HUDEP-2 (cell line): ENCODE measurements around the gene TJP1.
"Not testable (repeated sequence)": the region's sequence is repeated elsewhere in the genome, so short reads cannot be mapped to it uniquely, and the experiment has no call there.

Experiments used
- DNase-seq, 76 experiments: peaks; one replicate each; lab custom pipeline; 2025; ENCODE audit not compliant: unreplicated experiment in 76 of 76; lab: John Stamatoyannopoulos, UW

The TJP1 gene

DNA sequence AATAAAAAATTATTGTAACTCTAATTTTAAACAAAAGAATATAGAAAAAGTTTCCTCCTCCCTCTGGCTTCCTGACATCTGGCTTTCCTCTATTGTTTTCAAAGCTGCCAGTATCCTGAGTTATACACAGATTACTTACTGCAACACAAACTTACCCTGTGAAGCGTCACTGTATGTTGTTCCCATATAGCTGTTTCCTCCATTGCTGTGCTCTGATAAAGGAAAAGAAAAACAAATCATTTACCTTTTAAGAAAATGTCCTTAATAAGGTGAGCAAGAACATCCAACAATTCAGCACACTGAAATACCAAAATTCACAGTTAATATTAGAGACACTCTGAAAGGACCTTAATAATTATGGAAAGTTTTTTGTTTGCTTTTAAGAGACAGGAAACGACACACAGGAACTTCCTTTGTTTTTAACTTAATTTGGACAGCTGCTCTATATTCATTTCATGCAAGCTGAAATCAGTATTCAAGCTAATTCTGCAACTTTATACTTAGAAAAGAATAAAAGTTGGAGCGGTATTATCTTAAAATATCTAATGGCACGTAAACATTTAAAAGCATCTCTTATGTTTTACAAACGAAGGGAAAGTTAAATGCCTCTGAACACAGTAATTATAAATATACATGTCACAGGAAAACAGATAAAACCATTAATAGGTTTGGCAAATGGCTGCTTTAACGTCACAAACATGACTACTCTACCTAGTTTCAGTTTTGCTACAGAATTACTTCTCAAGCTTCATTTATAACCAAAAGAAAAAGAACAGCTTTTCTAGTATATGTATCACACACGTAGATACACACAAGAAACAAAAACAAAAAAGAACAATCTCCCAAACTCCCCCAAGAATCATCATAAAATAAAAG, 21.5 kb downstream of the TJP1 start:
- DNase-seq = no peak

DNA sequence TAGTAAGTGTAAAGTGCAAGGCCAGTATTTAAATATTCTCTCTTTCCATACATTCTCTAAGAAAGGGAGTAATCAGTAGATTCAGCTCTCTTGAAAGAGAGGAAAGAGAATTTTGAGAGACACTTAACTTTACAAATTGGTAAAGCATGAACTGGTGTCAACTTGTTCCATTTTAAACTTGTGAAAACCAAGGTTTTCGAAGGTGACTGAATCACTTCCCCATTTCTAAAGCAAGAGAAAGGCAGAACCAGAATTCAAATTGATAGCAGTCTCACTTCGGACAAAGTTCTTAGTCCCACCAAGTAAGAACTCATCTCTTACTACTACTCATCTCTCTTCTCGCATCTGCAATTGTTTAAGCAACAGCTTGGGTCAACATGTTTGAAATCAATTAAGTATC, 22.4 kb downstream of the TJP1 start:
- DNase-seq = no peak

DNA sequence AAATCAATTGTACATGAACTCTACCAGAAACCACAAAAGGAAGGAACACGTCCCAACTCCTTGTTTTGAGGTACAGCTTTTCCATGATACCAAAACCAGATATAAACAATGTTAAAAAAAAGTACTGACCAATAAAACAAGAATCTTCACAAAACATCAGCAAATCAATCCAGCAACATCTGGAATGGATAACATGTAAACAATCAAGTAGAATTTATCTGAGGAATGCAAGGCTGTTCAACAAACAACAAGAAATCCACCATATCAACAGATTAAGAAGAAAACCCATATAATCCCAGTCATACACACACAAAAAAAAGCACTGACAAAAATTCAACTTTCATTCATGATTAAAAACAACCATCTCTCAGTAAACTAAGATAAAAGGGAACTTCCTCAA, 26.7 kb downstream of the TJP1 start:
- no peak for DNase-seq

DNA sequence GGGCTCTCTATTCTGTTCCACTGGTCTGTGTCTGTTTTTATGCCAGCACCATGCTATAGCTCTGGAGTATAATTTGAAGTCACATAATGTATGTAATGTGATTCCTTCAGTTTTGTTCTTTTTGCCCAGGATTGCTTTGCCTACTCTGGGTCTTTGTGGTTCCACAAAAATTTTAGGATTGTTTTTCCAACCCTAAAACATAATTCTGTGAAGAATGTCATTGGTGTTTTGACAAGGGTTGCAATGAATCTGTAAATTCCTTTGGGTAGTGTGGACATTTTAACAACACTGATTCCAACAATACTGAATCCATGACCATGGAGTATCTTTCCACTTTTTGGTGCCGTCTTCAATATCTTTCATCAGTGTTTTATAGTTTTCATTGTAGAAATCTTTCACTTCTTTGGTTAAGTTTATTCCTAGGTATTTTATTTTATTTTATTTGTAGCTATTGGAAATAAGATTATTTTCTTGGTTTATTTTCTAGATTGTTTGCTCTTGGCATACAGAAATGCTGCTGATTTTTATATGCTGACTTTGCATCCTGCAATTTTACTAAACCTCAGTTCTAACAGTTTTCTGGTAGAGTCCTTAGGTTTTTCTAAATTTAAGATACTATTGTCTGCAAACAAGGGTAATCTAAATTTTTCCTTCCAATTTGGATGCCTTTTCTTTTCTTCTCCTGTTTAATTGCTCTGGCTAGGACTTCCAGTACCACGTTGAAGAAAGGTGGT, 29.7 kb downstream of the TJP1 start:
- no peak for DNase-seq

DNA sequence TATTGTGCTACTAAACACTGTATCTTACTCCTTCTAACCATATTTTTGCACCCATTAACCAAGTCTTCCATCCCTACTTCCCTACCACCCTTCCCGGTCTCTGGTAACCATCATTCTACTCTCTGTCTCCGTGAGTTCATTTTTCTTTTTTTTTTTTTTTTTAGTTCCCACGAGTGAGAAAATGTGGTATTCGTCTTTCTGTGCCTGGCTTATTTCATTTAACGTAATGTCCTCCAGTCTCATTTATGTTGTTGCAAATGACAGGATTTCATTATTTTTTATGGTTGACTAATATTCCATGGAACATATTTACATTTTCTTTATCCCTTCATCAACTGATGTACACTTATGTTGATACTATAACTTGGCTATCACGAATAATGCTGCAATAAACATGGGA, 31.7 kb downstream of the TJP1 start:
- no peak for DNase-seq

DNA sequence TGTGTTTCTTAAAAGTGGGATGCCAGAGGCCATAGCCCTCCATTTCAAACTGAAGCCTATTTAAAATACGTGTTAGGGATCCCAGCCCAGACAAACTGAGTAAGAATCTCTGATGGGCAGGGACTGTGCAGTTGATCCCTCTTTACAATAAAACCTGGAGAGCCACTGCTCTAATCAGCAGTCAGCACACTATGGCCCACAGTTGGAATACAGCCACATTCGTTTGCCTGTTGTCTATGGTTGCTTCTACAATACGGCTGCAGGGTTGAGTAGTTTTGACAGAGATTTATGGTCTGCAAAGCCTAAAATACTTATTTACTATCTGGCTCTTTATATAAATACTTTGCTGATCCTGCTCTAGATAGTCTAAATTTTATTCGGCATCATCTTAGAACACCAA, 32.4 kb downstream of the TJP1 start:
- peak in 37 of 76 experiments; percentile 1 to 62 (median 22) for DNase-seq

DNA sequence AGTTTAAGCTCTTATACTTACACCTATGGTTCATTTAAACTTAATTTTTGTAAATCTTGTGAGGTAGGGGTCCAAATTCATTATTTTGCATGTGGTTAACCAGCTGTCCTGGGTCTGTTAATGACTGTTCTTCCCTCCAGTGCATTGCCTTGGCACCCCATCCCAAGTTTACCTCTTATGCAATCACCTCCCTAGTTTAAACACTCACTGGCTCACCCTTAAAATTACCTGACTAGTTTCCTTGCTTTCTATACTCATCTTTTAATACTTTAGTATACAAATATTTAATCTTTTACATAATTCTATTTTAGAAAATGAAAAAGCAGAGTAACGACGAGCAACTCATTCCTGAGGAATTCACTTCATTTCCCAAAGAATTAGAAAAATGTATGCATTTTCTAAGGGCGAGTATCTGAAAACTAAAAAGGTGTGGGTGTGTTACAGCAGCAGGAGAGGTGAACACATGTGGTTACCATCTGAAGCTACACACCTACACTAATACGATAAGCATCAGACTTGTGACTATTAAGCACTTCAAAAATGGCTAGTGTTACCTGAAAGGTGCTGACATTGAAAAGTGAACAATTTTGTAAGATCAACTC, 33.7 kb downstream of the TJP1 start:
- DNase-seq = no peak

DNA sequence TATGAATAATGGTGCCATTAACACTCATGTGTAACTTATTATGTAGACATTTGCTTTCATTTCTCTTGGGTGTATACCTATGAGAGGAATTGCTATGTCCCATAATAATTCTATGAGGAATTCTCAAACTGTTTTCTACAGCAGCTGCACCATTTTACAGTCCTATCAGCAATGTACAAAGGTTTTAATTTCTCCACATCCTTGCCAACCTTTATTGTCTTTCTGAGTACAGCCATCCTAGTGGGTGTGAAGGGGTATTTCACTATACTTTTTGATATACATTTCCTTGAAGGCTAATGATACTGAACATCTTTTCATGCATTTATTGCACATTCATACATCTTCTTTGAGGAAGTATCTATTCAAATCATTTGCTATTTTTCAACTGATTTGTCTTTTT, 34.5 kb downstream of the TJP1 start:
- DNase-seq = no peak

DNA sequence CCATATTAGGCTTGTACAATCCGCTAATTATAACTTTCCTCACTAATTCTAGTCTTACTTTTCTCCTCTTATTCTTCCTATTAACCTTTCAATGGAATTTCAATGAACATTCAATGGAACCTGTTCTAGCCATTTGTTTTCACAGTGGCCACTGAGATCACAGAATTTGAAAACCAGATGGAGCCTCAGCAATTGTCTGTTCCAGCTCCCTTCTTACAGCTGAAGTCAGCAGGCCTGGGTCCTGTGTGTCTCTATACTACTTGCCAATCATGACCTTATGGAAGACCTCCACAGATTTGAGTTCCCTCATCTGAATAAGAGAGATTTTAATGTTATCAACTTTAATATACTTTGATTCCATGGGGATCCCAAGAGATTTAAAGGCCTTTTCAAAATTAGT, 36.6 kb downstream of the TJP1 start:
- DNase-seq = no peak

DNA sequence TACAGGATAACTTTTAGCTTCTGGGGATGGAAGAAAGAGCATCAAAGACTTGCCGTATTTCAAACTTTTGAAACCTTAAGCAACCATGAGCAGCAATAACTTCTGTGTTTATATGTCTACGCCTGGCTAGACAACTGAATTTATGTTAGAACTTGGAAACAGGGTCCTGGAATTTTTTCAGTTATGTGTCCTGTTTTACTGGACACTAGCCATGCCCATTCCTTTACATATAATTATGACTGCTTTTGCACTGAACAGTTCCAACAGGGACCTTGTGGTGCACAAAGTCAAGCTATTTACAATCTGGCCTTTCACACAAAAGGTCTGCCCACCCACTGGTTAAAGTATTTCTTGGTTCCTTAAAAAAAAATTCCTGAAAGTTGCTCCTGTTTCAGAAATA, 37.1 kb downstream of the TJP1 start:
- no peak for DNase-seq

DNA sequence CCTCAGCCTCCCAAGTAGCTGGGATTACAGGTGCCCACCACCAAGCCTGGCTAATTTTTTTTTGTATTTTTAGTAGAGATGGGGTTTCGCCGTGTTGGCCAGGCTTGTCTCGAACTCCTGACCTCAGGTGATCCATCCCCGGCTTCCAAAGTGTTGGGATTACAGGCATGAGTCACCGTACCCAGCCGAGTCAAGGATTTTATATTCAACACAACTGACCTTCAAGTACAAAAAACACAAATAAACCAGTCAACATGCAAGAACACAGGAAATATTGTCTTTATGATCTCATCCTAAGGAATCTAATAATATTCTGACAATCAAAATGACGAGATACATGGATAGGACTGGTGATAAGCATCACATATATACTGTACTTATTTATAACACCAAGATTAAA, 37.9 kb downstream of the TJP1 start:
- DNase-seq = no peak

DNA sequence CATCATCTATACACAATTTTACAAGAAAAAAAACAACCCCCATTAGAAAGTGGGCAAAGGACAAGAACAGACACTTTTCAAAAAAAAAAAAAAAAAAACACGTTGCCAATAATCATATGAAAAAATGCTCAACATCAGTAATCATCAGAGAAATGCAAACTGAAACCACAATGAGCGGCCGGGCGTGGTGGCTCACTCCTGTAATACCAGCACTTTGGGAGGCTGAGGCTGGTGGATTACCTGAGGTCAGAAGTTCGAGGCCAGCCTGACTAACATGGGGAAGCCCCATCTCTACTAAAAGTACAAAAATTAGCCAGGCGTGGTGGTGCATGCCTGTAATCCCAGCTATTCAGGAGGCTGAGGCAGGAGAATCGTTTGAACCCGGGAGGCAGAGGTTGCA, 39.5 kb downstream of the TJP1 start:
- DNase-seq = not testable (repeated sequence)

DNA sequence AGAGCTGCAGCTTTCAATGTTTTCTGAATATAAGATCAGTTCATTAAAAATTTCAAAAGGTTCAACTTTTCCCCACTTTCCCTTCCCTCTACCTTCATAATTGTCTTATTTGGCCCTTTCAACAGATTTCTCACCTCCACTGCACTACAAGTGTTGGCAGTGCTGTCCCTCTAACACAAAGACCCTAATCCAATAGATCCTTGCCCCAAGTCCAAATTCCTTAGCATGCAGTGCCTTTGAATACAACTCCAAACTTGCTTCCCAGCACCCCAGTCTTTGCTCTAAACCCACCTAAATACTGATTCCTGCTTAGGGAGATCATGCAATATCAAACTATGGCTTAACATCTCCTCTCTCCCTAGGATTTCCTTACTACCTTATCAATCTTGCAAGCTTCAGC, 43.9 kb downstream of the TJP1 start:
- DNase-seq = no peak

DNA sequence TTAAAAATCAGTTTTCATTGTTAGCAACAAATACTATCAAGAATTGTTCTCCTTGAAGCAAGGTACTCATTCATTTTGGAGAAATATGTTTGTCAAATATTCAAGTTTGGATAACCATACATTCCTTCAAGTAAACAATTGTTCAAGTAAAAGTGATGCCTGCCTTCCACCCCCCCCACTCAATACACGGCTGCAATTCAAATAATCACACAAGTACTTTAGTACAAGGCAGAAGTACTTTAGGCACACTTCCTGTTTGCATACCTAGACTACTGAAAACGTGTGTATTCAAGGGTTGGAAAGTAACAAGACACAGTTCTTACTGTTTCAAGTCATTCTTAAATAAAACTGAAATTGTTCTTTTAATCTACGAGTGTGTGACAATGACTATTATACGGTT, 45.4 kb downstream of the TJP1 start:
- no peak for DNase-seq

DNA sequence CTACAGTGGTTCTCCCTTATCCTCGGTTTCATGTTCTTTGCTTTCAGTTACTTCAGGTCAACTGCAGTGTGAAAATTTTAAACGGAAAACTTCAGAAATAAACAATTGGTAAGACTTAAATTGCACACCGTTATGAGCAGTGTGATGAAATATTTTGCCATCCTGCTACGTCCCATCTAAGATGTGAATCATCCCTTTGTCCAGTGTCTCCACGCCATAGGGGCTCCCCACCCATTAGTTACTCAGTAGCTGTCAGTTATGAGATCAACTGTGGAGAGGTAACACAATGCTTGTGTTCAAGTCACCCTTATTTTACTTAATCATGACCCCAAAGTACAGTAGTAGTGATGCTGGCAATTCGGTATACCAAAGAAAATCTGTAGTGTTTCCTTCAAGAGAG, 47.4 kb downstream of the TJP1 start:
- DNase-seq = no peak

DNA sequence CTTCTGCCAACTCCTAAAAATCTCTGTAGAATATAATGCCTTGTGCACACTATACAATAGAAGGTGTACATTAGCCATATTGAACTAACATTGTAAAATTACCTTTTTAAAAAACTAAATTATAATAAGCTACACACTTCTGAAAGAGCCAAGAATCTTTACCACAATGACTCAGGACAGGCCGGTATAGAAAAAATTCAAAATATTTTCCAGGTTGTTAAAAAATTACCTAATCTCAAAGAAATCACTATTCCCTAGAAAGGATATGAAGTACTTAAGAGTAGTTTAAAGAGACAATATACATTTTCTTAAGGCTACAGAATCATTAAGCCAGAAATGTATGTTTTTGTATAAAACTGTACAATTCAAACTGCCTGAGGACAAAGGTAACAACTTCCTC, 48.5 kb downstream of the TJP1 start:
- no peak for DNase-seq

DNA sequence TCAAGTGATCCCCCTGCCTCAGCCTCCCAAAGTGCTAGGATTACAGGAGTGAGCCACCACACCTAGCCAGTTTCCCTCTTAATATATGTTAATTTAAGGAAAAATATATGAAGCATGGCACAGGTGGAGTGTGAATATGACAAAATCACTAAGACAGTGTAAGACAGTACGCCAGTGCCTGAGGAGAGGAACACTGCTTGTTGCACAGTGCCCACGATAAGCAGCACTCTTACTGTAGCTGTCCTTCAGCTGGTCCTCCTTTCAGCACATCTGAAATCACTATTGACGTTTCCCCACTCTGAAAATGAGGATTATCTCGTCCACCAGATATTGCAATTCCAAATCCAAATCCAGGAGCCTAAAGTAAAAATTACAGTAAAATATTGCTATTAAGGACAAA, 49.3 kb downstream of the TJP1 start:
- no peak for DNase-seq

DNA sequence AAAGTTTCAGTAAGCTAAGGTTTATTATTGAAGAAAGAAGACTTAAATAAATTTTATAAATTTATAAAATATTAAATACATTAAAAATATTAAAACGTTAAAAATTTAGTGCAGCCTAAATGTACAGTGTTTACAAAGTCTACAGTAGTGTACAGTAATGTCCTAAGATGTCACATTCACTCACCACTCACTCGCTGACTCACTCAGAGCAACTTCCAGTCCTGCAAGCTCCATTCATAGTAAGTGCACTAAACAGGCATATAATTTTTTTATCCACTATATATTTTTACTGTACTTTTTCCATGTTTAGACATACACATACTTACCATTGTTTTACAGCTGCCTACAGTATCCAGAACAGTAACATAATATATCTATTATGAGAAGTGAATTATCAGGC, 51.5 kb downstream of the TJP1 start:
- DNase-seq = peak in 13 of 76 experiments; percentile 5 to 62 (median 39)

DNA sequence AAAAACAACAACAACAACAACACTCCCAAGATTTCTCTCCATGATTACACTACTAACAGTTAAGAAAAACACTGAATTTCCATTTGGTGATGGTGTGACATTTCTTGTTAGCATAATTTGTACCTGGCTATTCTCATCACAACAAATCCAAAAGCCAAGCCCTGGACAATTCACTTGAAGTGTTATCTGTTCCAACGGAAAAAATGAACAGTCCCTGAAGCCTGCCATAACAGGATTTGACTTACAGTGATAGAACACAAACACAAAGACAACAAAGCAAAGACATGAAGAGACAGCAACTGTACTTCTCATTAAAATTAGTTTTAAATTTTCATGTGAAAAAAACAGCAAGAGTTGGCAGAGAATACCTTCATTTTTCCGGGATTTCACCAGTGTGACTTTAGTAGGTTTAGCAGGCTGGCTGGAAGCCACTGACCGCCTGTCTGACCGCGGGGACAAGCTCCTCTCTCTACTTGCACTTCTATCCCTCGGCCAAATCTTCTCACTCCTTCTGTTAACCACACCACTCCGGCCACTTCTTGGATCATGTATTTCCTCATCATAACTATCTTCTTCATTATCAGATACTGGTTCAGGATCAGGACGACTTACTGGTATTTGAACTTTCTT, 56.3 kb downstream of the TJP1 start:
- no peak for DNase-seq

DNA sequence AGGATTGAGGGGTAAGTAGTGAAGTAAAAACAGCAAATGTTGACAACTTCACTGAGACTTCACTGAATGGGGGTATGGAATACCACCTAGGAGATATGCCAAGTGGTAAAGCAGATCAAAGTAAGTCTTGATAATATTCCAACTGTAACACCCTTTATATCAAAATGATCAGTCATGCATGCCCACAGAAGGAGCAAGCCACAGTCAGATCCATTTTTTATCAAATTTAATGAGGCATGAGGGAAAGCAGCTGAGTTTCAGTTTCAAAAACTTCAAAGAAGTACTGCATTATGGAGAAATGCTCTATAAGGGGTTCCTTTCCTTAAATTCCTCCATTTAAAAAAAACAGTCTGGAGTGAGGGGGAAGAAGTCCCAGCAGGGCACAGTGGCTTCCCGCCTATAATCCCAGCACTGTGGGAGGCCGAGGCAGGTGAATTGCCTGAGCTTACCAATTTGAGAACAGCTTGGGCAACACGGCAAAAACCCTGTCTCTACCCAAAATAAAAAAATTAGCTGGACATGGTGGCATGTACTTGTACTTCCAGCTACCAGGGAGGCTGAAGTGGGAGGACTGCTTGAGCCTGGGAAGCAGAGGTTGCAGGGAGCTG, 56.9 kb downstream of the TJP1 start:
- no peak for DNase-seq

DNA sequence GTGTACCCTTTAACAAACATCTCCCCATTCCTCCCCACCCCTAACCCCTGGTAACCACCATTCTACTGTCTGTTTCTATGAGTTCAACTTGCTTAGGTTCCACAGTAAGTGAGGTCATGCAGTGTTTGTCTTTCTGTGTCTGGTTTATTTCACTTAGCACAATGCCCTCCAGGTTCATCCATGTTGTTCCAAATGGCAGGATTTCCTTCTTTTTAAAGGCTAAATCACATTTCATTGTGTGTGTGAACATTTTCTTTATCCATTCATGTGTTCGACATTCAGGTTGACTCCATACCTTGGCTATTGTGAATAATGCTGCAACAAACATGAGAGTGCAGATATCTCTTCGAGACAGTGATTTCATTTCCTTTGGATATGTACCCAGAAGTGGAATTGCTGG, 62.7 kb downstream of the TJP1 start:
- DNase-seq = no peak
